ENCODE measurements around the gene MIGA1. TPM values are rescaled to one million over a fixed set of nuclear protein-coding genes. Genes with fewer than 3 reads are reported as not detected.

The MIGA1 gene
- polyA plus RNA-seq, 4 donors = 1.4 to 18.2 (median 3.4) TPM

DNA sequence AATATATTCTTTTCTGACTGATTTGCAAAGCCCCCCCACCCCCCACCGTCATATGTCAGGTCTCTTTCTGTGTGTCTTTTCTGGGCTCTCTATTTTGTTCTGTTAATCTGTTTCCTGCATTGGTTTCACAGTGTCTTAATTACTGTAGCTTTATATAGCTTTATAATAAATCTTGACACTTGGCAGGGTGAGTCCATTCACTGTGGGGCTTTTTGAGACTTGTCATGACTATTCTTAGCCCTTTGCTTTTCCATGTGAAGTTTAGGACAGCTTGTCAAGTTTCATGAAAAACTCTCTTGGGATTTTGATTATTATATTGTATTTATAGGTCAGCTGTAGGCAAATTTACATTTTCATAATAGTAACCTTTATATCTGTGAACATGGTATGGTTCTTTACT is 50.4 kb downstream of the MIGA1 start:
- WGBS, 3 donors = 80 to 100% (median 94%) methylated on average over 1 of the region's 1 CpG
- H3K27ac ChIP-seq (ENCODE audit: low read depth in 1 of 3, low read length in 2 of 3) = no peak overlapping the region

DNA sequence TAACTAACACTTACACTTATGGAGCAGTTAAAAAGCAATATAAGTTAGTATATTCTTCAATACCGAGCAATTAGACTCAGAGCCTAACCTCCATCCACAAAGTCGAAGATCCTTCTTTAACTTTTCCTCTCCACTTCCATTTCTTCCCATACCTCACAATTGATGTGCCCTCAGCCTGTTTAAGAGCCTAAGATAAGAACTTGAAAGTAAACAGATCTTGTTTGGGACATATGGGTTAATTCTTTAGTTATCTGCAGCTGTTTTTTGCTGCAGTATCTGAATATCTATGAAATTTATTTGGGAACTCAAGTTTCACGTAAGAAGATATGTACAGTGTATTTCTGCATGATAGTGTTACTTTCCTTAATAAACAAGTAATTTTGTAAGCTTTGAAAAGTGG is 51.5 kb downstream of the MIGA1 start:
- no peak overlapping the region for H3K4me3 ChIP-seq (ENCODE audit: low read depth in 1 of 3, low read length in 3 of 3)
- H3K4me1 ChIP-seq (ENCODE audit: control insufficient read depth in 3 of 3, insufficient read depth in 2 of 3, low read depth in 1 of 3, low read length in 2 of 3) = peaks cover 0 to 10% (median 3%) of the 10 kb centered on the region in 3 donors
- H3K27me3 ChIP-seq (ENCODE audit: control insufficient read depth in 3 of 3, insufficient read depth in 3 of 3, low read length in 3 of 3) = no peaks in the 10 kb centered on the region
- peaks cover 0 to 27% (median 0%) of the 10 kb centered on the region in 3 donors for H3K36me3 ChIP-seq (ENCODE audit: control insufficient read depth in 3 of 3, insufficient read depth in 2 of 3, low read depth in 1 of 3, low read length in 3 of 3)
- no peaks in the 10 kb centered on the region for H3K9me3 ChIP-seq (ENCODE audit: control insufficient read depth in 2 of 2, insufficient read depth in 1 of 2, low read depth in 1 of 2, low read length in 1 of 2)
- 88 to 95% (median 90%) methylated on average over 3 of the region's 3 CpGs for WGBS, 3 donors
- FAIRE-seq (no peak), DNase-seq (no peak)
- H3K27ac ChIP-seq (ENCODE audit: low read depth in 1 of 3, low read length in 2 of 3) = no peak overlapping the region

More for the DNA sequence above, 50.4 kb downstream of the MIGA1 start:
- no peaks in the 10 kb centered on the region for H3K27me3 ChIP-seq (ENCODE audit: control insufficient read depth in 3 of 3, insufficient read depth in 3 of 3, low read length in 3 of 3)
- FAIRE-seq (no peak), DNase-seq (no peak)
- no peaks in the 10 kb centered on the region for H3K9me3 ChIP-seq (ENCODE audit: control insufficient read depth in 2 of 2, insufficient read depth in 1 of 2, low read depth in 1 of 2, low read length in 1 of 2)
- no peak overlapping the region for H3K4me3 ChIP-seq (ENCODE audit: low read depth in 1 of 3, low read length in 3 of 3)
- H3K4me1 ChIP-seq (ENCODE audit: control insufficient read depth in 3 of 3, insufficient read depth in 2 of 3, low read depth in 1 of 3, low read length in 2 of 3) = peaks cover 0 to 6% (median 3%) of the 10 kb centered on the region in 3 donors
- peaks cover 0 to 27% (median 0%) of the 10 kb centered on the region in 3 donors for H3K36me3 ChIP-seq (ENCODE audit: control insufficient read depth in 3 of 3, insufficient read depth in 2 of 3, low read depth in 1 of 3, low read length in 3 of 3)

DNA sequence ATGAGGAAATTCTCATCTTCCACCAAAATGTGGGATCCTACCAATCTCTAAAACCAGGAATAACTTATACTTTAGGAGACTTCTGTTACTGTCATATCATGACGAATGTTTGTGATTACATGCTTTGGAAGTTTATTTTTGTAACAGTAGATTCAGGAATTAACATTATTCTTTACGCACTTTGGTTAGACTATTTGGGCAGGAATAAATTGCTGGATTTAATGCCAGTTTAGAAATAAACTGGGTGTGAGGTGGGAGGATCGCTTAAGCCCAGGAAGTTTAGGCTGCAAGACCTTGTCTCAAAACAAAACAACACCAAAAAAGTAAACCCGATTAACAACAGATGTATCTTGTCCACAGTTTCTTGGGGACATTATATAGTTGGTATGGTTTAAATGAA is 52.1 kb downstream of the MIGA1 start:
- Histone ChIP-seq H3K27ac (ENCODE audit: low read depth in 1 of 3, low read length in 2 of 3) (peak overlapping the region in 1 of 3 donors; percentile 49), H3K36me3 (ENCODE audit: control insufficient read depth in 3 of 3, insufficient read depth in 2 of 3, low read depth in 1 of 3, low read length in 3 of 3) (peaks cover 2 to 24% (median 2%) of the 10 kb centered on the region in 3 donors), H3K27me3 (ENCODE audit: control insufficient read depth in 3 of 3, insufficient read depth in 3 of 3, low read length in 3 of 3) (no peaks in the 10 kb centered on the region), H3K9me3 (ENCODE audit: control insufficient read depth in 2 of 2, insufficient read depth in 1 of 2, low read depth in 1 of 2, low read length in 1 of 2) (no peaks in the 10 kb centered on the region), H3K4me1 (ENCODE audit: control insufficient read depth in 3 of 3, insufficient read depth in 2 of 3, low read depth in 1 of 3, low read length in 2 of 3) (peaks cover 0 to 10% (median 3%) of the 10 kb centered on the region in 3 donors), H3K4me3 (ENCODE audit: low read depth in 1 of 3, low read length in 3 of 3) (no peak overlapping the region)
- FAIRE-seq = no peak
- DNase-seq = no peak
- 74 to 95% (median 94%) methylated on average over 4 of the region's 4 CpGs for WGBS, 3 donors

DNA sequence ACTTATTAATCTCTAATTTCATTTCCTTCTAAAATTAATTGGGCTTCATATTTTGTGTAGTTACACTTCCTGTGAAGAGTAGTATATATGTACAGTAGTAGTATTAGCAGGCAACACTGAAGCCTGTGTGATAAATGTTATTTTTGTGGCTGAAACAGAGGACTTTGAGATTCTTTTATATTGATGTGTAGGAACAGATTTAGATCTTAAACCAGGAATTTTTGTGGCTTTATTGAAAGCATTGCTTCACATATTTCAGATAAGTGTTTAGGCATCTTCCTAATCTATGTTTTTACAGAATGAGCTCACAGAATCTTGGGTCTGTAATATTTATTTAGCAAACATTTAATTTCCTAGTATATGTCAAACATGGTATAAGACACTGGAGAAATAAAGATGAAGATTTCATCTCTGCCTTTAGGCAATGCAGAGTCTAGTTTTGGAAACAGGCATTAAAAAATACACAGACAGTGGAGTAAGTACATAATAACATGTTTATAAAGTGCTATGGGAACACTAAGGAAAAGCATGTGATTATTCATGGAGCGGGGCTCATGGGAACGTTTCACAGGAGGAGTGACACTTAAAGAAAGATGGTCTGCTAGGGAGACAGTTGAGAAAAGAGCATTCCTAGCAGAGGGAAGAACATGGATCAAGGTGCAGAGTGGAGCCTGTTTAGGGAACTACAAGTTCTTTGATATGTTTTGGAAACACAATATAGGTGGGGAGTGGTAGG is 52.7 kb downstream of the MIGA1 start:
- Histone ChIP-seq H3K9me3 (ENCODE audit: control insufficient read depth in 2 of 2, insufficient read depth in 1 of 2, low read depth in 1 of 2, low read length in 1 of 2) (no peaks in the 10 kb centered on the region), H3K36me3 (ENCODE audit: control insufficient read depth in 3 of 3, insufficient read depth in 2 of 3, low read depth in 1 of 3, low read length in 3 of 3) (peaks cover 2 to 18% (median 2%) of the 10 kb centered on the region in 3 donors), H3K4me1 (ENCODE audit: control insufficient read depth in 3 of 3, insufficient read depth in 2 of 3, low read depth in 1 of 3, low read length in 2 of 3) (peaks cover 0 to 10% (median 3%) of the 10 kb centered on the region in 3 donors), H3K4me3 (ENCODE audit: low read depth in 1 of 3, low read length in 3 of 3) (no peak overlapping the region), H3K27me3 (ENCODE audit: control insufficient read depth in 3 of 3, insufficient read depth in 3 of 3, low read length in 3 of 3) (no peaks in the 10 kb centered on the region), H3K27ac (ENCODE audit: low read depth in 1 of 3, low read length in 2 of 3) (peak overlapping the region in 2 of 3 donors; percentile 15 to 33)
- WGBS, 3 donors = 54 to 82% (median 68%) methylated on average over 2 of the region's 2 CpGs
- no peak for DNase-seq
- no peak for FAIRE-seq

DNA sequence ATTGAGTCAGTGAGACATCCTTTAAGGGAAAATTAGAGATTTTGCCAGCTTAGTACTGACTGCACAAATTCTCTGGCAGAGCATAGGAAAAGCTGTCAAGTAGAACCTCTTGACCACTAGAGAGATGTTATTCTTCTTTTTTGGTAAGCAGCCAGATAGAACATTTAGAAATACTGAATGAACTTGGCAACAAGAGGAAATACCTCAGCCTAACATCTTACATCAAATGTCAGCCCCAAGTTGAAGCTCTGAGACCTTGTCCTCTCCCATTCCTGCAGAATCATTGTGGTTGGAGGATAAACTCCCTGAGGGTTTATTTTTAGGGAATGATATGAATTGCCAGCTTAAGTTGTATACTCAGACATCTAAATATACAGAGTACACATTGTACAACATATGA is 53.5 kb downstream of the MIGA1 start:
- FAIRE-seq = no peak
- no peak overlapping the region for H3K27ac ChIP-seq (ENCODE audit: low read depth in 1 of 3, low read length in 2 of 3)
- H3K27me3 ChIP-seq (ENCODE audit: control insufficient read depth in 3 of 3, insufficient read depth in 3 of 3, low read length in 3 of 3) = no peaks in the 10 kb centered on the region

DNA sequence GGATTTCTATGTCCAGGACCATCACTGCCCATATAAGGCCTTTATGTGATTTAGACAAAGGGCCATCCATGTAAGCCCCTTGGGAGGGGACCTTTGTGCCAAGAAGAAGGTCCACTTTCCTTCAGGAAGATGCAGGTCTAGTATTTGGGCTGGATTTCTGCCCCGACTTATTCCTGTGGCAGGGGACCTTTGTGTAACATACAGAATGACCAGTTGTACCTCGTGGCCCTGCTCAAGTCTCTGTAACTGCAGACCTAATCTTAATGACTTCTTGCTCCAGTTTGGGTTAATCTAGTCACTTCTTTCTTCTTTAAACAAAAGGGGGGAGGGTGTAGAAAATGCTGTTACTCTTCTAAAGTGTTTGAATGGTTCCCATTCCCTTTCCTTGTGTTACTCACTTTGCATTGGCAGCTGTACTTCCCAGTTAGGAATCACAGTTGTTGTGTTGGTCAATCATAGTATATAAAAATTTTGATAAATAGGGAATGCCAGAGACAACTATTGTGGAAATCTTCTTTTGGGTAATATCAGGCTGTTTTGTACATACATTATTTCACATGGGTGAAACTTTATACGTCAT is 54.2 kb downstream of the MIGA1 start:
- H3K4me1 ChIP-seq (ENCODE audit: control insufficient read depth in 3 of 3, insufficient read depth in 2 of 3, low read depth in 1 of 3, low read length in 2 of 3) = peaks cover 0 to 10% (median 3%) of the 10 kb centered on the region in 3 donors
- no peak overlapping the region for H3K4me3 ChIP-seq (ENCODE audit: low read depth in 1 of 3, low read length in 3 of 3)
- 82 to 99% (median 96%) methylated on average over 3 of the region's 3 CpGs for WGBS, 3 donors
- DNase-seq = no peak
- peak overlapping the region in 2 of 3 donors; percentile 24 to 88 for H3K27ac ChIP-seq (ENCODE audit: low read depth in 1 of 3, low read length in 2 of 3)
- no peak for FAIRE-seq
- no peaks in the 10 kb centered on the region for H3K9me3 ChIP-seq (ENCODE audit: control insufficient read depth in 2 of 2, insufficient read depth in 1 of 2, low read depth in 1 of 2, low read length in 1 of 2)
- H3K27me3 ChIP-seq (ENCODE audit: control insufficient read depth in 3 of 3, insufficient read depth in 3 of 3, low read length in 3 of 3) = no peaks in the 10 kb centered on the region
- H3K36me3 ChIP-seq (ENCODE audit: control insufficient read depth in 3 of 3, insufficient read depth in 2 of 3, low read depth in 1 of 3, low read length in 3 of 3) = peaks cover 2 to 13% (median 2%) of the 10 kb centered on the region in 3 donors

More for the DNA sequence above, 53.5 kb downstream of the MIGA1 start:
- Histone ChIP-seq H3K4me3 (ENCODE audit: low read depth in 1 of 3, low read length in 3 of 3) (no peak overlapping the region), H3K9me3 (ENCODE audit: control insufficient read depth in 2 of 2, insufficient read depth in 1 of 2, low read depth in 1 of 2, low read length in 1 of 2) (no peaks in the 10 kb centered on the region), H3K36me3 (ENCODE audit: control insufficient read depth in 3 of 3, insufficient read depth in 2 of 3, low read depth in 1 of 3, low read length in 3 of 3) (peaks cover 2 to 14% (median 2%) of the 10 kb centered on the region in 3 donors), H3K4me1 (ENCODE audit: control insufficient read depth in 3 of 3, insufficient read depth in 2 of 3, low read depth in 1 of 3, low read length in 2 of 3) (peaks cover 0 to 10% (median 3%) of the 10 kb centered on the region in 3 donors)
- peak in 1 of 2 donors; percentile 7 for DNase-seq

DNA sequence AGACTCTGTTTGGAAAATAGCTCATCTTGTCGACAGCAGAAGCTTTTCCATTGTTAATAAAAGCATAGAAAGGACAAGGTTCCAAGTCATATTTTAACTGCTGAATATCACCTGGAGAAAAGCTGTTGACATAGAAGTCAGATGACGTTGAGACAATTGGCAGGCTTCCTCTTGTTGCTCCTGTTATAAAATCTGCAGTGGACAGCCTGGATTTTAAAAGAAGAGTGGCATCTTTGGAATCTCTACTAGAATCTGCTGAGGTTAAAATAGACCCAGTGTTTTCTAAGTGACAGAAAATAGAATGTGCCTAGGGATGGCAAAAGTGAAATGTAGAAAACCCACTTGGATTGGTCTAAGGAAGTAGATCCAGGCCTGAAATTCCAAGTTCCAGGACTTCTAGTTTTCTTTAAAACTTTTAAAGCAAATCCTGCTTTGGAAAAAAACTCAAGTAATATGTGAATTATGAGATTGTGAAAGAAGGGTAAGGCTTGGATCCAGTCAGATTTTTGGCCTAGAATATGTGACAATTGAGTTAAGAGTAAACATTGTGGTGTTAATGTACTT is 55.4 kb downstream of the MIGA1 start:
- DNase-seq (peak; percentile 4 to 70), FAIRE-seq (no peak)
- Histone ChIP-seq H3K9me3 (ENCODE audit: control insufficient read depth in 2 of 2, insufficient read depth in 1 of 2, low read depth in 1 of 2, low read length in 1 of 2) (no peaks in the 10 kb centered on the region), H3K27me3 (ENCODE audit: control insufficient read depth in 3 of 3, insufficient read depth in 3 of 3, low read length in 3 of 3) (no peaks in the 10 kb centered on the region), H3K4me1 (ENCODE audit: control insufficient read depth in 3 of 3, insufficient read depth in 2 of 3, low read depth in 1 of 3, low read length in 2 of 3) (peaks cover 0 to 10% (median 3%) of the 10 kb centered on the region in 3 donors), H3K4me3 (ENCODE audit: low read depth in 1 of 3, low read length in 3 of 3) (no peak overlapping the region), H3K27ac (ENCODE audit: low read depth in 1 of 3, low read length in 2 of 3) (peak overlapping the region in 1 of 3 donors; percentile 31), H3K36me3 (ENCODE audit: control insufficient read depth in 3 of 3, insufficient read depth in 2 of 3, low read depth in 1 of 3, low read length in 3 of 3) (peaks cover 2 to 15% (median 4%) of the 10 kb centered on the region in 3 donors)
- WGBS, 3 donors = 10 to 37% (median 32%) methylated on average over 2 of the region's 2 CpGs

DNA sequence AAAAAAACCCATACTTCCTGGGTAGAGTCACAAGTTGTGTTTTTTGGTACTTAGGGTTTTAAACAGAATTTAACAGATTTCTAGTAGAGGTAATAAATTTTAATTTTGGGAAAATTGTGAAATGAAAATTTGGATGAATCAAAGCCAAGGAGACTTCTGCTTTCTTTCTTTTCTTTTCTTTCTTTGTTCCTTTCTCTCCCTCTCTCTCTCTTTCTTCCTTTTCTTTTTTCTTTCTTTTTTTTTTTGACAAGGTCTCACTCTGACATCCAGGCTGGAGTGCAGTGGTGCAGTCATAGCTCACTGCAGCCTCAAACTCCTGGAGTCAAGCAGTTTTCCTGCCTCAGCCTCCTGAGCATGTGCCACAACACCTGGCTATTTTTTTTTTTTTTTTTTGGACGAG is 62.1 kb downstream of the MIGA1 start:
- 35 to 75% (median 44%) methylated on average over 1 of the region's 1 CpG for WGBS, 3 donors
- H3K4me1 ChIP-seq (ENCODE audit: control insufficient read depth in 3 of 3, insufficient read depth in 2 of 3, low read depth in 1 of 3, low read length in 2 of 3) = no peaks in the 10 kb centered on the region
- DNase-seq = no peak
- no peak overlapping the region for H3K27ac ChIP-seq (ENCODE audit: low read depth in 1 of 3, low read length in 2 of 3)
- peaks cover 0 to 21% (median 5%) of the 10 kb centered on the region in 3 donors for H3K36me3 ChIP-seq (ENCODE audit: control insufficient read depth in 3 of 3, insufficient read depth in 2 of 3, low read depth in 1 of 3, low read length in 3 of 3)
- FAIRE-seq = peak; percentile 53
- no peaks in the 10 kb centered on the region for H3K9me3 ChIP-seq (ENCODE audit: control insufficient read depth in 2 of 2, insufficient read depth in 1 of 2, low read depth in 1 of 2, low read length in 1 of 2)
- H3K4me3 ChIP-seq (ENCODE audit: low read depth in 1 of 3, low read length in 3 of 3) = no peak overlapping the region
- H3K27me3 ChIP-seq (ENCODE audit: control insufficient read depth in 3 of 3, insufficient read depth in 3 of 3, low read length in 3 of 3) = no peaks in the 10 kb centered on the region
